HG02884 (cell line): ENCODE measurements around the gene DNAAF6.

Experiments
- ATAC-seq: cut with Tn5 transposase; IDR thresholded peaks from one replicate; pipeline ENCODE4 v1.9.1; 2021; ENCODE audit warnings: mild to moderate bottlenecking, moderate library complexity; ENCODE audit not compliant: unreplicated experiment

The DNAAF6 gene

GRCh38 chrX:107290019-107290418, 83.6 kb downstream of the DNAAF6 start:
- no peak for ATAC-seq

GRCh38 chrX:107293056-107293455, 86.6 kb downstream of the DNAAF6 start:
- no peak for ATAC-seq
